ENCODE data around the gene ULK3.

Gene ULK3

GRCh38 chr15:74840851-74841775 lies 1.8 kb downstream of the ULK3 start:
- no peak for DNase-seq (ENCODE audit: low read depth in 2 of 2)

GRCh38 chr15:74839526-74840395 lies 3.2 kb downstream of the ULK3 start:
- DNase-seq (ENCODE audit: low read depth in 2 of 2): no peak

GRCh38 chr15:74838746-74839525 lies 4.0 kb downstream of the ULK3 start:
- DNase-seq (ENCODE audit: low read depth in 2 of 2): no peak

GRCh38 chr15:74838137-74838516 lies 4.8 kb downstream of the ULK3 start:
- DNase-seq (ENCODE audit: low read depth in 2 of 2): no peak

GRCh38 chr15:74837482-74838136 lies 5.3 kb downstream of the ULK3 start:
- DNase-seq (ENCODE audit: low read depth in 2 of 2): no peak

- DNase-seq (ENCODE audit: low read depth in 2 of 2): no peak
Measured at GRCh38 chr15:74836846-74837245, 6.1 kb downstream of the ULK3 start.

- no peak for DNase-seq (ENCODE audit: low read depth in 2 of 2)
Measured at GRCh38 chr15:74835312-74835823, 7.6 kb downstream of the ULK3 start.

GRCh38 chr15:74833376-74834107 lies 9.4 kb downstream of the ULK3 start:
- no peak for DNase-seq (ENCODE audit: low read depth in 2 of 2)

- no peak for DNase-seq (ENCODE audit: low read depth in 2 of 2)
Measured at GRCh38 chr15:74832826-74833225, 10.1 kb downstream of the ULK3 start.

GRCh38 chr15:74831813-74832495 lies 11.0 kb downstream of the ULK3 start:
- no peak for DNase-seq (ENCODE audit: low read depth in 2 of 2)

GRCh38 chr15:74830868-74831267 lies 12.1 kb downstream of the ULK3 start:
- no peak for DNase-seq (ENCODE audit: low read depth in 2 of 2)

- DNase-seq (ENCODE audit: low read depth in 2 of 2): no peak
Measured at GRCh38 chr15:74829991-74830390, 13.0 kb downstream of the ULK3 start.

GRCh38 chr15:74829486-74829885 lies 13.5 kb downstream of the ULK3 start:
- DNase-seq (ENCODE audit: low read depth in 2 of 2): no peak

- no peak for DNase-seq (ENCODE audit: low read depth in 2 of 2)
Measured at GRCh38 chr15:74828835-74829234, 14.1 kb downstream of the ULK3 start.

GRCh38 chr15:74827614-74828013 lies 15.3 kb downstream of the ULK3 start:
- no peak for DNase-seq (ENCODE audit: low read depth in 2 of 2)

- no peak for DNase-seq (ENCODE audit: low read depth in 2 of 2)
Measured at GRCh38 chr15:74826921-74827320, 16.0 kb downstream of the ULK3 start.

GRCh38 chr15:74826364-74826819 lies 16.6 kb downstream of the ULK3 start, which contains the start of gene CPLX3:
TSS of gene CPLX3 (plus strand) at chr15:74826627. CDS start at chr15:74826704, 77 bp downstream.
- peak in 1 of 2 donors; percentile 19 for DNase-seq (ENCODE audit: low read depth in 2 of 2)

- no peak for DNase-seq (ENCODE audit: low read depth in 2 of 2)
Measured at GRCh38 chr15:74825866-74826265, 17.1 kb downstream of the ULK3 start.

GRCh38 chr15:74824976-74825375 lies 18.0 kb downstream of the ULK3 start:
- DNase-seq (ENCODE audit: low read depth in 2 of 2): no peak

GRCh38 chr15:74823324-74823723 lies 19.6 kb downstream of the ULK3 start:
- no peak for DNase-seq (ENCODE audit: low read depth in 2 of 2)

Measured in stimulated activated CD8-positive, alpha-beta memory T cell treated with anti-CD3 and anti-CD28 coated beads, Interleukin-7, amount 100 ng/mL, for 1 hour (primary cell).